ENCODE results near the gene LYRM4. TPM values are rescaled to one million over a fixed set of nuclear protein-coding genes. Genes with fewer than 3 reads are reported as not detected.

Gene LYRM4
- total RNA-seq, 1 donor from 2014 or later, result 30.3 TPM

DNA sequence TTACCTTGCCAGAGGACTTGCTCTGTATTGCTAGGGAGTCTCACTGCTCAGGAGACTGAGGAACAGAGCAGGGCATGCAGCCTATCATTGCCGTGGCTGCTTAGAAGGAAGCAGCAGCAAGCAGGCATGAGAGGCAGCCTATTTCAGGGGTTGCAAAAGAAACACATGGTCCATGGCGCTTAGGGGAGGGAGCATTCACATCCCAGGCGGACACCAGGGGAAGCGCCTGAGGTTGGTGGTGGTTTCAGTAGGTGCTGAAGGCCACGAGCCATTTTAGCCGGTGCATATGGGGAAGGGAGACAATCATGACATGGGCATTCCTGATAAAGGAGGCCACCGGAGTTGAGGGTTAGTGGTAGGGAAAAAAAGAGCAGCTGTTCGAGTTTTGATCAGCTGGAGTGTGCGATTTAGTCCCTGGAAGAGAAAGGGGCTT is 21.5 kb upstream of the LYRM4 start:
- intact Hi-C loops (cut with micrococcal nuclease), result no loop called here

DNA sequence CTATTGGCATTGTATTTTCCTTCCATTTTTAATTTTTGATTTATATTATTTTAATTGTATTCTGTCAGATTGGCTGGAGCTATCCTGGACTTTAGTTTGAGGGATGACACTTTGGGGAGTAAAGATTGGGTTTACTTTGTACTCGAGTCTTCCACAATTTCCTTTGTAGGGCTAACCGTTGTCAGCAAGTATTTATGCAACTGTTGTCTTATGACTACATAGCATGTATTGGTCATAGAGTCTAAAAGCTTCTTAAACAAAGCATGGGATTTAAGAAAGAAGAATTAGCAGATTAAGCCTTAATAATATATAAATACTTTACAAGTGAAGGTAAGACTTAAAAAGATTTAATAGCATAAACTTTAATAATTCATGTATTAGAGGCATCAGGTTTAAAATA is 20.2 kb upstream of the LYRM4 start:
- intact Hi-C loops (cut with micrococcal nuclease), result loop anchor here (2.0 kb wide), 2 partner anchors 20 to 22 kb away; partner anchors contain the start of genes FARS2 and LYRM4

DNA sequence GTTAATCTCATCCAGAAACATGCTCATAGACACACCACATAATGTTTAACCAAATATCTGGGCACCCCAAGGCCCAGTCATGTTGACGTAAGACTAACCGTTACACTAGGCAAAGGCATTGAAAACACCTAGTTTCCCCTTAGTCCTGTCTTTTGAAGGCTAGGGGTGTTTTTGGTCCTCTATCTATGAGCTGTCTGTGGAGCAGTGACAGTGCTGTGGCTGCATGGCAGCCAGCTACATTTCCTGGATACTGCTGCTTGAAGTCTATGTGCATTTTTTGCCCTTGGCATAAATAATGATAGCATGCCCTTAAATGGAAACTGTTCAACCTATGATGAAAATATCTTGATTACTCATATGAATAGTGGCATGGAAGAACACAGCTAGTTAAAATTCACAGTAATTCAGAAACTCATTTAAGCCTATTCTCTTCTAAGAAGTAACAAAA is 19.2 kb upstream of the LYRM4 start:
- intact Hi-C loops (cut with micrococcal nuclease), result loop anchor here (2.0 to 5.0 kb wide), 3 partner anchors 19 to 108 kb away; partner anchors contain the start of genes FARS2 and LYRM4

DNA sequence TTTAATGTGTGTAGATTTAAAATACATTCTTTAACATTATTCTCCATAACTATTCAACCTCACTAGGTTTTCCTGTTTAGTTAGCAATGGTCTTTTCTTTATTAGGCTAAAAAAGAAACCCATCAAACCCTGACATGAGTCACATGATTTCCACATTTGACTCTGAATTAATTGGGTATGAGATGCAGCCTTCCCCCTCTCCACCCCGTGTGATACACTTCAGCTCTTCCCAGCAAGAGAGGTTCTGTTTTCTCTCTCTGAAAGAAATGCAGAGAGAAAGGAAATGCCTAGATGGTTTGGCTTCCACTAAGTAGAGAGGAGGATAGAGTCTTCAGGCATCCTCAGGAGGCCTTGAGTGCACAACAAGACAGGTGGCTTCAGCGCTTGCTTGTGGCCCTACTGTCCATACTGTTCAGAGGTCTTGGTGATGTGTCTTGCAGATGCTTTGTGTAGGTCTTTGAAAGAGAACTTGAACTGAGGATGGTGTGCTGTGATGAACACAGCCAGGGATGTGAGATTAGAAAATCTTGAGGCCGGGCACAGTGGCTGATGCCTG is 17.9 kb upstream of the LYRM4 start:
- intact Hi-C loops (cut with micrococcal nuclease), result loop anchor here (5.0 kb wide), 1 partner anchor 106 kb away; no protein-coding TSS in a partner anchor

DNA sequence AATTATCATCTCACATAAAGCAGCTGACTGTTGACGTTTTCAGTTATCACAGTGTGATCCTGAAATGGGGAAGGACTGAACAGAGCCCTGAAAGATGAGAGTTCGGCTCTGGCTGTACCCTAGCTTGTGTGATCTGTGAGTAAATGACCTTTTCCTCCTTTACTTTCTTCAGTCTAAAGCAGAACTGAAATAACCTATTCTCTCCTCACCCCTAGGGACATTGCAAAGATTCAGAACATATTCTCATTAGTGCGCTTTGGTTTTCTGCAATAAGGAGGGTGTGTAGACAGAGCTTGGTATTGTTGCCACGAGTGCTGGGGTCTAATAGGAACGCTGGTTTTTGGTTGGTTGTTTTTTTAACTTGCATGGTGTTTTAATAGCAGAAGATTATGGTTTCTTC is 17.3 kb upstream of the LYRM4 start:
- intact Hi-C loops (cut with micrococcal nuclease), result loop anchor here (5.0 kb wide), 1 partner anchor 106 kb away; no protein-coding TSS in a partner anchor

DNA sequence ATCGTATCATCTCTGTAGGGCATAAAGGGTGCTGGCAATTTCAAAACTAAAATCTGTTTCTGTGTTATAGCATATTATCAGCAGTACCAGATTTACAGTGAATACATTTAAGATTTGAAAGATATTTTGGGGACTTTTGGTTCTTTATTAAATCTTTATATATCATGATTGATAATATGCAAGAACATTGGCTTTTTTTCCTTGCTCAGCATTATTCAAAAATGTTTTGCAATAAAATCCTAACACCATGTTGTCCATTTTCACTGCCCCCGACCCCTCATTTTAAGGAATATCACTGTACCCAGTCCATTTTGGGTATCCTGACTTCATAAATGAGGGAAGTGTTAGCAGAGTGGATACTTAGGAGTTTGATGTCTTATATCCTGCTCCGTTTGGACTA is 16.8 kb upstream of the LYRM4 start:
- intact Hi-C loops (cut with micrococcal nuclease), result loop anchor here (5.0 kb wide), 1 partner anchor 105 kb away; no protein-coding TSS in a partner anchor

DNA sequence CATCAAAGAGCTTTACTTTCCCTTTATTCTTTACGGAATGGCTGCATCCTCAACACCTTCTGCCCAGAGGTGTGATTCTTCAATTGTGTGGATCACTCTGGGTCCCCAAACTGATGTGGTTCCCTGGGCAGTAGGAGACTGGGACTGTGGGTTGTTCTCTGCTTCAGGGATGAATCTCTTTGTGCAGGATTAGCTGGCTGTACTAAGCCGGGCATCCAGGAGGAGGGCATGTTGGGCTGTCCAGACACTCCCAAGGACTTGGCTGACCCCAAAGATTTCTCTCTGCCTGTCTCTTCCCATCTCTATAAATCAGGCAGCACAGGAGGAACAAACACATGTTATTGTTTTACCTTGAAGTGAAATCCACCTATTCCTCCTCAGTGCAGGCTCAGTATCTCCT is 15.8 kb upstream of the LYRM4 start:
- intact Hi-C loops (cut with micrococcal nuclease), result loop anchor here (5.0 kb wide), 1 partner anchor 104 kb away; no protein-coding TSS in a partner anchor

DNA sequence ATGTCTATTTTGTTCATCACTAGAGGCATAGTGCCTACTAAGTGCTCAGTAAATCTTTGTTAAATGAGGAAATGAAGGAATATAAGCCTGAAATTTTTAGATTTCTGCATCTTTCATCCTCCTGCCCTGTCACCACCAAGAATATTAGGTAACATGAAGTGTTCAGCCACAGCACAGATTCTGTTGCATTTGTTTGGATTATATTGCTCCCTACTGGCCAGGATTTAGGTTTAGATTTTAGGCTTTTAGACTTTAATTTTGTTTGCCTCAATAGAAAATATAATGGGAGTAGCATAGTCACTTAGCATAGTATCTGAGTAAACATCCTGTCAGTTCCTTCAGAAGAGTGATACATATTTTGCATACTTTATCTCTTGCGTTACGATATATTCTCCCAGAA is 14.7 kb upstream of the LYRM4 start:
- intact Hi-C loops (cut with micrococcal nuclease), result loop anchor here (5.0 kb wide), 1 partner anchor 103 kb away; no protein-coding TSS in a partner anchor

DNA sequence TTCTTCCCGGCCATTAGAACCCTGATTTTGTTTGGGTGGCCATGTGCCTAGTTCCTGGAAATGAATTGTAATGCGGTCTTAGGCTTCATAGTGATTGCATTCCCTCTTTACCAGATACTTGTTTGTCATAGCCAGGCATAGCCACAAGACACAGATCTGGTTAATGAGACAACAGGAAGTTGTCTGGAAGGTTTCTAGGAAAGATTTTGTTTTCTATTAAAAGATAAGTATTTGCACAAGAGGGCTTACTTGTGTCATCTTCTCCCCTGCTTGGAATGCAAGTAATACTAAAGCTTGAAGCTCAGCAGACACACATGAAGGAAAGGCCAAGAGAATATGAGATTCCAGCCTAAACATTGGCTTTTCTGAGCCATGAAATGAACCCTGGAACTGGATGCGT is 13.5 kb upstream of the LYRM4 start:
- intact Hi-C loops (cut with micrococcal nuclease), result no loop called here

DNA sequence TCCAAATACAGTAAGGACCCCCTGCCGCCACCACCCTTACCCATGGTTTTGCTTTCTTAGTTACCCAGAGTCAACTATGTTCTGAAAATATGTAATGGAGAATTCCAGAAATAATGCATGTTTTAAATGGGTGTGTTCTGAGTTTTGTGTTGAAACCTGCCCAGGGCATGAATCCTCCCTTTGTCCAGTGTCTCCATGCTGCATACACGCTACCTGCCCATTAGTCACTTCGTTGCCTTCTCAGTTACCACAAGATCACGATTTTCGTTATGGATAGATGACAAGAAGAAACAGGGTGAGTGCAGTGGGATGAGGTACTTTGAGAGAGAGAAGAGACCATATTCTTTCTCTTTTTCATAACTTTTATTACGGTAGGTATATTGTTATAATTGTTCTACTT is 11.2 kb upstream of the LYRM4 start:
- intact Hi-C loops (cut with micrococcal nuclease), result no loop called here

DNA sequence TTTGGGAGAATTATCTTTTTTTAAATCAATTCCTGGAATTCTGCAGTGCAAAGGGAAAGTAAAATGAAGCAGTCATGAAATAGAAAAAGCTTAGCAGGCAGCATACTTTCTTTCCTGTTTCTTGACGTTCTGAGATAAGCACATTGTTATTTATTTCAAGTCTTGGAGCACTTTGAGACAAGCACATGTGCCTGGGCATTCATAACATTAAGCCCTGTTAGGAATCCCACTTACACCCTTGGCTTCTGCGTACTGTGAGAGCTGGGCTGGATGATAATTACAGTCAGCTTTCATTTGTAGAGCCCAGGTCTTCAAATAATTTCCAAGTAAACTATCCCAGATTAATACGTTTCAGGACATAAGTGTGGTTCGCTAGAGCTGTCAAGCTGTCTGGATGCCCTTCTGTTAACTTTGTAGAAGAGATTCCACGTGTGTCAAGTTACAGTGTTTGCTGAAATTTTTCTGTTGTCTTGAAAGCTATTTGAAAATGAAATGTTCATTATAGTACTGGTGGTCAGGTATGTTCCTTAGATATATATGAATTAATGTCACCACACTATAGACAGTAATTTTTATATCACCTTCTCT is 9.4 kb upstream of the LYRM4 start:
- intact Hi-C loops (cut with micrococcal nuclease), result no loop called here

DNA sequence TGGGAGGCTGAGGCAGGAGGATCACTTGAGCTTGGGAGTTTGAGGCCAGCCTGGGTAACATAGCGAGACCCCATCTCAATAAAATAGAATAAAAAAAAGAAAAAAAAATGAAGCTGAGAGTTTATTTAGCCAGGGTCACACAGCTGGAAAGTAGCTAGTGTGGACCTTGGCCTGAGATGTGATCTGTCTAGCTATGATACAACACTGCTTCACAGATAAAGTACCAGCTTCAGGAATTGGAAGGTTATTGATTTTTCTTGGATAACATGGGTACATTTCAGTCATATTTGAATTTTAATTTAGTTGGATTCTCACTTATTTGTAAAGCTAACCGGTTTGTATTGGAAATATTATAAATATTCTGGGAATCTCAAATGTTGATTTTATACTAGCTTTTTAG is 5.7 kb upstream of the LYRM4 start:
- intact Hi-C loops (cut with micrococcal nuclease), result loop anchor here (10.0 kb wide), 1 partner anchor 1242 kb away; a partner anchor contains a TSS

DNA sequence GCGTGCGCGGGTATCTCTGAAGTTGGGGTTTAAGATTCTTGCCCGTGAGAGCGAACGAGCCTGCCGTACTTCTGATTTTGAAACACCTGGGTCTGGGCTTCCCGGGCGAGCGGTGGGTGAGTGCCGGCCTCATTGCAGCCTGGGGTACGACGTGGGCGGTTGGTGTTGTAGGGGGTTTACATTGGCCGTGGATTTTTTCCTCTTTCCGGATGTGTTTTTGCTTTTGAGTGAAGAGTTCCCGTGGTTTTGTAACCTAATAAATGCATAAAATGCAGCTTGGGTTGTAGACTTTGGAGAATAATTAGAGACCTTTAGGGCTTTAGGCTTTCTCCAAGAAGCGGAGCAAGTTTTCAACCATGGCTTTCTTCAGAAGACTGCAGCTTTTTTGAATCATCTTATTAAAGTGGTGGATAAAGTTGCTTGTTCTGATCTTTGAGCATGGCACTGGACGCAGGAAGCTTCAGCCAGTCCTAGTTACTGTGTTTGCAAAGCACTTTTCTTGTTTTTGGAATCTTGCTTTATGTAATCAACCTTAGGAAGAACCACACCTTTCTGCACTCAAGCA is 877 bp upstream of the LYRM4 start:
- intact Hi-C loops (cut with micrococcal nuclease), result loop anchor here (2.0 to 10.0 kb wide), 4 partner anchors 19 to 1237 kb away; partner anchors contain the start of gene CDYL

DNA sequence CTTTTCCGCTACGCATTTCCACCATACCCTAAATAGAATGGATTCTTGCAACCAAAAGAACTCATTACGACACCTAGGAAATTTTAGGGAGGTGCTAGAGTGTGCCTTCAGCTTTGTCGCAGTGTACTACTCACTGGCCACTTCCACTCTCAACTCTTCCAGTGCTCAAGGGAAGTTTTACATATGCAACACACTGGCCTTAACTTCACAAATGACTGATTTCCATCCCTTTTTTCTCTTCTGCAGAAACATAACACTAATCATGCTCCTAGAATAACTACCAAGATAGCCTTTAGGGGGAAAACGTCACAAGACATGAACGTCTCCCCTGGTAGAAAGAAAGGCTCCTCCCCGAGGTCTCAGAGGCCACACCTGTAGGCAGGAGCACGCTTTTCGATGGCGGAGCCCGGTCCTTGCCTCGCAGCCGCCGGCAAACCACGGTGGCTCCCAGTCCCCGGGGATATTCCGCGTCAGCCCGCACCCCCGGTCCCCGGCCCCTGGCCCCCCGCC is 584 bp downstream of the LYRM4 start:
- intact Hi-C loops (cut with micrococcal nuclease), result loop anchor here (1.0 to 10.0 kb wide), 7 partner anchors 21 to 1235 kb away; partner anchors contain the start of genes CDYL and RPP40

DNA sequence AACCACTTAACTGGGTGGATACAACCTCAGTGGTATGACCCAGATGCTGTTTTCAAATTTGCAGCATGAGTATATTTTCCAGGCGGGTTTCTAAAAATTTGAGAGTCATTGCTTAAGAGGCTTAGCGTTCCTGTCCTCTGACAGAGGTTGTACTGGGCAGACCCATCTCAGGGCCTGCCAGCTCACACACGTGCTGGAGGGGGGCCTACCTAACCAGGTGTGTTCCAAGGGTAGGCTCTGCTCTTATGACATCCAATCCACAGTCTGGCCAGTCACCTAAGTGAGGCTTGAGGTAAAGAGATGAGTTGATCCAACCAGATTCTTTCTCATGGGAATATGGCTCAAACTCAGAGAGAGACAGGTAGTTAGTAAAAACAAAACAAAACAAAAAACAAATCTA is 1.3 kb downstream of the LYRM4 start:
- intact Hi-C loops (cut with micrococcal nuclease), result no loop called here

DNA sequence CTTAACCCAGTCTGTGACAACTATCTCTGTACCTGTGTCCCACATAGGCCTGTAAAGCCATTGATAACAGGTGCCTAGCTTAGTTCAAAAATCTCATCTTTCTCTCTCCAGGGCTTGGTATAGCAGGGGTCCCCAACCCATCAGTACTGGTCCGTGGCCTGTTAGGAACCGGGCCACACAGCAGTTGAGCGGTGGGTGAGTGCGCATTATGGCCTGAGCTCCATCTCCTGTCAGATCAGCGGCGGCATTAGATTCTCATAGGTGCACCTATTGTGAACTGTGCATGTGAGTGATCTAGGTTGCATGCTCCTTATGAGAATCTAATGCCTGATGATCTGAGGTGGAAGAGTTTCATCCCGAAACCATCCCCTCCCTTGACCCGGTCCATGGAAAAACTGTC is 3.4 kb downstream of the LYRM4 start:
- intact Hi-C loops (cut with micrococcal nuclease), result no loop called here

DNA sequence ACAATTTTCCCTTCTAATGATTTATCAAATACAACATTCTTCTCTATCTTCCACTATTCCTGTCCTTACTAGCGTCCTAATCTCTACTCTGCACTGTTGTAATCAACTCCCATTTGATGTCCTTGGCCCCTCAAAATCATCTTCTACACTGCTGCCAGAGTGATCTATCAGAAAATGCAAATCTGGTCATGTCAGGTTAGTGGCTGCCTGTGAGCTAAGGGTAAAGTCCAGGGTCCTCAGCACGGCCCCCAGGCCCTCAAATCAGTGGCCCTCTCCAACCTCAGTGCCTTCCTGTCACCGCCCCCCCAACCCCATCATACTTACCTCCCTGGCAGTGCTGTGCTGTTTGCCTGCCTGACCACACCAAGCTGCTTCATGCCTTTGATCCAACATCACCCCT is 3.8 kb downstream of the LYRM4 start:
- intact Hi-C loops (cut with micrococcal nuclease), result no loop called here

DNA sequence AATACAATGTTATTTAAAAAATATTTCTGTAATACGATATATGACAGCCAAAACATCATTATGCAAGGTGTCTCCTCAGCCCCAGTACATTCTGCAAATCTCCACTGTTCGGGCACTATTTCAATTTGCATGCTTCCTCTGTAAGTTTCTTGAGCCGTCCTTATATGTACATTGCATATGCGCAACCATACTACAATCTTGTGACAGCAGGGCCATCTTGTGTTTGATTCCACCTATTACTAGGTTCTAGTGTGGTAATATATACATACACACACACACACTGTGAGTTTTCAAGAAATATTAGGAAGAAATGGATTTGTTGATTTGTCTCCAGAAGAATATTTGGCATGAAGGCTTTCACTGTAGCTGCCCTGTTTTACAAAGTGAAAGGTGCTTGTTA is 9.8 kb downstream of the LYRM4 start:
- intact Hi-C loops (cut with micrococcal nuclease), result no loop called here

DNA sequence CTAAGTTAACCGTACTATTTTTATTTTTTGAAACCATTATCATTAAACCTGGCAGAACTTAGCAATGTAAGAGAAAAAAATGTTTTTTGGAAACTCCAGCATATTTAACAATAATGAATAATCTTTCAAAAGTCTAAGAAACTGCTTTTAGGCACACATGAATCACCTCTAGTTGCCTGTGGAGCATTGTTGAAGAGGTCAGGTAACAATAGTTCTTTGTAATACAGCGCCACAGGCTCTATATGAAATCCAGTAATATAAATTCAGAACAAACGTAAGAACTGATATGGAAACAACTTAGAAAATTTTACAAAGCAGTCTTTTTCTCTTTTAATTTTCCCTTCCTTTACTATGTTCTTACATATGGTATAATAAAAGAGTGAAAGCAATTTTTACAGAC is 10.3 kb downstream of the LYRM4 start:
- intact Hi-C loops (cut with micrococcal nuclease), result no loop called here

DNA sequence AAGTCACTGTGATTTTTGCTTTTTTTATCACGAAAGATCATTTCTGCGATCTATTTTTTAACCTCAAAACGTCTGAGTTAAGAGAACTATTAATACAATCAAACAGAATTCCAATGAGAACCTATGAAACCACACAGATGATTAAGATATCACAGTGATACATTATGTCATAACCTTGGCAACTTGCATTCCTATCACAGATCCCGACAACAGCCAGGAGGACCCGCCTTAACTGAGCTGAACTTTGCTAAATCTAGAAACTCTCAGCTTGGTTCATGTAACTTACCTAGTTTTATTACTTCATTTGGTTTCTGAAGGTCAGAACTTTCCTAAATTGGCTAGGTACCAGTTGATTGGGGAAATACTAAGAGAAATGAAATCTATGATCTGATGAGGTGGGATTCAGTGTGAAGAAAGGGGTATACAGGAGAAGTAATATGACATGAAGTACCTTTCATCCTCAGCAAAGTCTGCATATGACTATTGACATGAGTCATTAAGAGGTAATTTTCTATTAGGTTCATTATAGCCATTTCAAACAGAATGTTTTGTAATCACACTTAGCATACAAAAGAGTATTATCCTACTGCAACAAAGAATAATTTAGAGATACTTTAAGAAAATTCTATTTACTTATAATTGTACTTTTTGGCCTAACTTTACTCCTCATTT is 11.2 kb downstream of the LYRM4 start:
- intact Hi-C loops (cut with micrococcal nuclease), result no loop called here

DNA sequence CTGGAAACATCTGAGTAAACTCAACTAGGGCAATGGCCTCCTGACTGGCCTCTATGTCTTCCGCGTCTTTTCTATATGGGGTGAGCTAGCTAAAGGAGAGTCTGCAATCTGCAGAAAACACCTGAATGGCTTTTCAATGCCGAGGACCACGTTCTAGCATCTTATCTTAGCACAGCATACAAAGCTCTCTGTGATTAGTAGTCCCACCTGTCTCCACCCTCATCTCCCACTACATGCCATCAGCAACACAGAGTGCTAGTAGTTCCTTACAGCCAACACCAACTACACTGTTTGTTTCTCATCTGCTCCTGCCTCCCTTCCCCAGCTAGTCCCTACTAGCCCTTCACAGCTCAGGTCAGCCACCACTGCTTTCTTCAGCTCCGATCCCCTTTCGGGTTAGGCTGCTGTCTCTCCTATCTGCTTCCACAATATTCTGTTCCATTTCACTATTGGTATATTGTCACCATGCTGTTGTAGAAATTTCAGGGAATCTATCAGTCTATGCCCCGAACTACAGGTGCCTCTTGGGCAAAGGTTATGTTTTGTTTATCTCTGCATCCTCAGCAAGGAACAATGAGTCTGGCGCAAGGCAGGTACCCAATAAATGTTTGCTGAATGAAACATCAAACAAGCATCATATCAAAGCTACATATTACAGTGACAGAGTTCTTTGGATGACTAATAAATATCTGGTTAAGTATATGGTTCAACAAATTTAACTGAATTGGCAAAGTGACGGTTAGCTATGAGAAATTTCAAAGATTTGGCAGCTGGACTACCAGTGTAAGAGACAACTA is 12.2 kb downstream of the LYRM4 start:
- intact Hi-C loops (cut with micrococcal nuclease), result no loop called here
